GM12801 (cell line): Measurements from ENCODE around the gene LONP2.

ENCODE experiments used
- TF ChIP-seq, protein P1 (sequence below): IDR thresholded peaks from one replicate; pipeline ENCODE4 v1.5.1; 2011; ENCODE audit warnings: control low read depth; ENCODE audit not compliant: insufficient read length; ENCODE audit errors: extremely low read depth

The LONP2 gene

DNA sequence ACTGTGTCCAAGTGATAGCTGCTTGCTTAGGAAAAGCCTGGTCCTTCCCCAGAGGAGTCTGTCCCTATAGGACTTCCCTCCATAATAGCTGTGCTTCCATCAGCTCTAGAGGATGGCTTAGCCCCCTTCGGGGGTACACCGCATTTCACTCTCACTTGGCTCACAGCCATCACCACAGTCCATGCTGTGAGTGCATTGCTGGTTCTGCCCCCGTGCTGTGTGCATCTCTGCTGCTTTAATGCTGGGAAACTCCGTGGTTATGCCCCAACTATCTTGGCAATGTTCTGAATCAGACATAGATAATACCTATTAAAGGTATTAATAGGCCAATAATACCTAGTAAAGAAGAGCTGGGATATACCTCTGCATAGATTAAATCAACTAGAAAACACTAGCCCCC, 82.8 kb downstream of the LONP2 start:
- TF ChIP-seq, protein P1, sequence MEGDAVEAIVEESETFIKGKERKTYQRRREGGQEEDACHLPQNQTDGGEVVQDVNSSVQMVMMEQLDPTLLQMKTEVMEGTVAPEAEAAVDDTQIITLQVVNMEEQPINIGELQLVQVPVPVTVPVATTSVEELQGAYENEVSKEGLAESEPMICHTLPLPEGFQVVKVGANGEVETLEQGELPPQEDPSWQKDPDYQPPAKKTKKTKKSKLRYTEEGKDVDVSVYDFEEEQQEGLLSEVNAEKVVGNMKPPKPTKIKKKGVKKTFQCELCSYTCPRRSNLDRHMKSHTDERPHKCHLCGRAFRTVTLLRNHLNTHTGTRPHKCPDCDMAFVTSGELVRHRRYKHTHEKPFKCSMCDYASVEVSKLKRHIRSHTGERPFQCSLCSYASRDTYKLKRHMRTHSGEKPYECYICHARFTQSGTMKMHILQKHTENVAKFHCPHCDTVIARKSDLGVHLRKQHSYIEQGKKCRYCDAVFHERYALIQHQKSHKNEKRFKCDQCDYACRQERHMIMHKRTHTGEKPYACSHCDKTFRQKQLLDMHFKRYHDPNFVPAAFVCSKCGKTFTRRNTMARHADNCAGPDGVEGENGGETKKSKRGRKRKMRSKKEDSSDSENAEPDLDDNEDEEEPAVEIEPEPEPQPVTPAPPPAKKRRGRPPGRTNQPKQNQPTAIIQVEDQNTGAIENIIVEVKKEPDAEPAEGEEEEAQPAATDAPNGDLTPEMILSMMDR, result no peak

DNA sequence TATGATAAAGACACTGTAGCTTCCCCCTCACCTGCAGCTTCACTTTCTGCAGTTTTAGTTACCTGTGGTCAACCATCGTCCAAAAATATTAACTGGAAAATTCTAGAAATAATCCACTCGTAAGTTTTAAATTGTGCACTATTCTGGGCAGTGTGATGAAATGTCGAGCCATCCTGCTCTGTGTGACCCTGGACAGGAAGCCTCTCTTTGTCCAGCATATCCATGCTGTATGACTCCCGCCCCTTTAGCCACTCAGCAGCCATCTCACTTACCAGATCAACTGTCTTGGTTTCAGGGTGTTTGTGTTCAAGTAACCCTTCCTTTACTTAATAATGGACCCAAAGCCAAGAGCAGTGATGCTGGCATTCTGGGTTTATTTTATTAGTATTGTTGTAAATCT, 85.0 kb downstream of the LONP2 start:
- TF ChIP-seq, protein P1, result no peak

DNA sequence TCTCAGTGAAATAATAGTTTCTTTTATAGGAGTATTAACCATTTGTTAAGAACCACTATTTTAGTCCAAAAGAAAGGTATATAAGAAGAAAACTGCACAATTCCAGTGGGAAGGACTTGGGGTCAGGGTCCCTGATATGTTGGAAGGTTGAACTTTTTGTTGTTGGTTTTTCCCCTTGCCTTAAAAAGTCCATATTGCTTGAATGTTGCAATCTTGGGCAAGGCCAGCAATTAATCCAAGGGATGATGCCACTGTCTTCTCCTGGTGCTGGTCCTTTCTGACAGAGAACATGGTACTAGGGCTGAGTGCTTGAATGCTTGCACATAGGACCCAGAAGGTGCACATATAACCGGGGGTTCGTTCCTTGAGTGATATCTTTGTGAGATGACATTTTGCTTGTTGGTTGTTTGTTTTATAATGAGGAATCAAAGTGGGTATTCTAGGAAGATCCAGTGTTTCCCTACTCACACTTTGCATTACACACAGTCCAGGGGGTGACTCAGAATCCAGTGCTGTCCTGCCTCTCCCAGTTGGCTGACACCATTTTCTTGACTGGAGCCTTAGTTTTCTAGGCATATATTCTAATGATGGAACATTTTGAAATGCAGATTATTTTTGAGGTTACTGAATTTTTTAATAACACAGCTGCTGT, 86.2 kb downstream of the LONP2 start:
- TF ChIP-seq, protein P1, result no peak

DNA sequence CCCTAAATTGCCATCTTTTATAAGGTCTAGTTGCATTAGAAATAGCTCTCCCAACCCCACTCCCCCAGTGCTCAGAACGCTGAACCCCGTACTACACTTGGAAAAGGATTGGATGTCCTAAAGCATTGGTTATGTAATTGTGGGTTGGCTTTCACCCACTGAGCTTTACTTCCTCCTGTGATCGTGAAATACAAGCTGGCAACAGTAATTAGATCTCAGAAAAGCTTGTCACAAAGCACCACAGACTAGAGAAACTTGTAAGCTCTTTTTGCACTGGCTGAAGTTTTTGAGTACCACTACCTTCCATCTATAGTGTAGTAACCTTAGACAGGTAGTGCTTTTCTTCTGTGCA, 86.7 kb downstream of the LONP2 start:
- TF ChIP-seq, protein P1, result no peak

DNA sequence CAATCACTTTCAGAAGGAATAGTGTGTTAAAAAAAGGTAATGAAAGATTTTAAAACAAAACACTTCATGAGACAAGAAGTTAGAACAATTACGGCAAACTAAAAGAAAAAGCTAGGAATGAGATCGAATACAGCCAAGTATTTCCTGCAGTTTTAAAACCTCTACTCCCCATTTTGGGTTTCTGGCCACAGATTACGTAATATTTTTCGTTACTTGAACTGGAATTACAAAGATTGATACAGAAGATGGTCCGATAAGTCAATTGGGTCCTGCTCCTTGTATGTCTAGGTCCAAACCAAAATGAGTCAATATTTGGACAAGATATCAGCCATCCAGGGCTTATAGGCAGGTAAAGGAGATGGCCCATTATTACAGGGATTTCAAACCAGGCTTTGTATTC, 88.9 kb downstream of the LONP2 start:
- TF ChIP-seq, protein P1, result no peak

DNA sequence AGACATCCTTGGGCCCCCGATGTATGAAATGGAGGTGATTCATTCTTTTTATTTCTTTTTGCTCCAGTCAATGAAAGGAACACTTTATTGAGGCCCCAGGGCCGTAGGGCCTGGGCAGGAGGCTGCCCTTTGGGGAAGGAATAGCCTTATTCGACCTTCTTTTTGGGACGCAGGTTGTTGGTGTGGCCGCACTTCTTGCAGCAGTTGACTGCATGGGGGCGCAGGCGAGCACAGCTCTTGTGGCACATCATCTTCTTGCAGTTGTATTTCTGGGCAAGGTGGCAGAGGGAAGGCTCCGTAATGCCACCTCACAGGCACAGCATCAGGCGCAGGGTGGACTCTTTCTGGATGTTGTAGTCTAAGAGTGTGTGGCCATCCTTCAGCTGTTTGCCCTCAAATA, 90.2 kb downstream of the LONP2 start:
- TF ChIP-seq, protein P1, result no peak

DNA sequence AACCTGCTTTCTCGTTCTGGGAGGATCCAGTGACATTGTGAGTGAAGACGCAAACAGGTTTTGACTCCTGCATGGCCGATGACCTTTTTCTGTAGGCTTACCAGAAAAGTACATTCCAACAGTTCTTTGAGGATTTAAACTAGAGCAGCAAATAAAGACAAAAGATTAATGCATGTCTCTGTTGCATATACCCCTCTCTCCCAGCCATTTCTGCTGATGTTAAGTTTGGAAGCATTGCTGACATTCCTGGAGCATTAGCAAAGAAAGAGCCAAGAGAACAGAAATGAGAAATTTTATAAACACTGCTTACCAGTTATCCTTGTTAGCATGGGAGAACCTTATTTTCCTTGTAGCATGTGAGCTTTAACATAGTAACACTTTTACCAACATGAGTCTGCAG, 91.9 kb downstream of the LONP2 start:
- TF ChIP-seq, protein P1, result no peak
